Measurements from ENCODE around the gene INPP5F.
A peak's percentile ranks its signal among the peaks of the same experiment; 100 is the strongest.
"Not testable (repeated sequence)": the region's sequence is repeated elsewhere in the genome, so short reads cannot be mapped to it uniquely, and the experiment has no call there.

INPP5F gene

DNA sequence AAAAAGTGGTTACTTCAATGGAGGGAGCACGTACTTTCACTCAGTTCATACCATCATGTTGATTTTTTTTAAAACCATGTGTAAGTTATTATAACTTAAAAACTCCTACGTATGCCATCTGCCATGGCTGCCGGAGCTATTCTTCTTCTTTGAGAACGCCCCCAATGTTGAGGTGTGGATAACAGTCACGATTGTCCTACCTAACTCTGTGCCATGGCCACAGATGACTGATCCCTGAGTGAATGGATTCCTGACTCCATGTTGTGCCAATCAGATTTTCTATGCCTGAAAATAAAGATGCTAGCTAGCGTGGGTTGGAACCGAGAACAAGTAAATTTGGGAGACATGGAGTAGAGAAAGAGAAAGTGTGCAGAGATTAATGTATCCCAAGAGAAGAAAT, 141.5 kb downstream of the INPP5F start:
- DNase-seq (ENCODE audit: low read depth in 2 of 2): no peak

DNA sequence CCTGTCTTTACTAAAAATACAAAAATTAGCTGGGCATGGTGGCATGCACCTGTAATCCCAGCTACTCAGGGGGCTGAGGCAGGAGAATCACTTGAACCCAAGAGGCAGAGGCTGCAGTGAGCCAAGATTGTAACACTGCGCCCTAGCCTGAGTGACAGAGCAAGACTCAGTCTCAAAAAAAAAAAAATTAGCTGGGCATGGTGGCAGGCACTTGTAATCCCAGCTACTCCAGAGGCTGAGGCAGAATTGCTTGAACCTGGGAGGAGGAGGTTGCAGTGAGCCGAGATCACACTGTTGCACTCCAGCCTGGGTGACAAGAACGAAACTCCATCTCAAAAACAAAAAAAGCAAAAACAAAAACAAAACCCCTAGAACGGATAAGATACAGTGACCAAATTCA, 143.5 kb downstream of the INPP5F start:
- DNase-seq (ENCODE audit: low read depth in 2 of 2): not testable (repeated sequence)

DNA sequence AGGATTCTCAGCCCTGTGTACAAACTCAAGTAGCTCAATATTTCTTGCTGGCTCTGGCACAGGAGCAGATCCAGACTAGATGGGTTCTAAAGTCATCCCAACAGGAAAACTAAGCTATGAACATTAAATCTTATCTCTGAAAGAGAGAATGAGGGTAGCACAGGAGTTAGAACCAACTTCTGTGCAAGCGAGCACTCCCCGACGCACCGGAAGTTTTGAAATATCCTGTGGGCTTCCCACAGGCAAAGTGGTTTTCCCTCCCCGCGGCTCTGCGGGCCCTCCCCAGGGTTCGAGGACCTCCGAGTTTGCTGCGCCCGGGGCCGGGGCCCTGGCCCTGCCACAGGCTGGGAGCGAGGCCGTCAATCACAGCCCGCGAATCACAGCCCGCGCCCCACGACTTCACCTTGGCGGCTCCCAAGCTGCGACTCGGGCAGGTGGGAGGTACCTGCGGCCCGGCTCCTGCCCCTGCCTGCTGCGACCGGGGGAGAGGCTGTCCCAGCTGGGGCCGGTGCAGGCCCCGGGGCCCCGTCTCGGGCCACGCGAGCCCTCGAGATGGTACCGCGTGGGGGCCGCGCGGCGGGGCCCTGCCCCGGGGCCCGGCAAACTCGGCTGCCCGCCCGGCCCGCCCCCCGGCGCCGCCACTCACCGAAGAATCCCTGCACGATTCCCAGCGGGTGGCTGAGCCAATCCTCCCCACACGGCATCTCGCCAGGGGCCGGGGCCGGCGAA, 146.2 kb downstream of the INPP5F start:
- peak; percentile 38 to 44 for DNase-seq (ENCODE audit: low read depth in 2 of 2)

DNA sequence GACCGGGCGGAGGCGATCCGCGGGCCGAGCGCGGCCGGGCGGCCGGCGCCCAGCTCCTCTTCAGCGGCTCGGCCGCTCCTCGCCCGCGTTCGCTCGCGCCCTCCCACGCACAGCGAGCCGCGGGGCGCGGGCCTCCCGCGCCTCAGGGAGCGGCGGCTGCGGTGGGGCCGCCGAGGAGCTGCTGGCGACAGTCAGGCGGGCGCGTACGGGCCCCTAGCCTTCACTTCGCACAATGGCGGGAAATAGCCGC, 146.7 kb downstream of the INPP5F start, which contains the start of gene MCMBP:
MCMBP (minus strand) TSS at position 234 of the 250 bp plus-strand sequence. CDS start 259 bp downstream, outside the sequence.
- no peak for DNase-seq (ENCODE audit: low read depth in 2 of 2)

DNA sequence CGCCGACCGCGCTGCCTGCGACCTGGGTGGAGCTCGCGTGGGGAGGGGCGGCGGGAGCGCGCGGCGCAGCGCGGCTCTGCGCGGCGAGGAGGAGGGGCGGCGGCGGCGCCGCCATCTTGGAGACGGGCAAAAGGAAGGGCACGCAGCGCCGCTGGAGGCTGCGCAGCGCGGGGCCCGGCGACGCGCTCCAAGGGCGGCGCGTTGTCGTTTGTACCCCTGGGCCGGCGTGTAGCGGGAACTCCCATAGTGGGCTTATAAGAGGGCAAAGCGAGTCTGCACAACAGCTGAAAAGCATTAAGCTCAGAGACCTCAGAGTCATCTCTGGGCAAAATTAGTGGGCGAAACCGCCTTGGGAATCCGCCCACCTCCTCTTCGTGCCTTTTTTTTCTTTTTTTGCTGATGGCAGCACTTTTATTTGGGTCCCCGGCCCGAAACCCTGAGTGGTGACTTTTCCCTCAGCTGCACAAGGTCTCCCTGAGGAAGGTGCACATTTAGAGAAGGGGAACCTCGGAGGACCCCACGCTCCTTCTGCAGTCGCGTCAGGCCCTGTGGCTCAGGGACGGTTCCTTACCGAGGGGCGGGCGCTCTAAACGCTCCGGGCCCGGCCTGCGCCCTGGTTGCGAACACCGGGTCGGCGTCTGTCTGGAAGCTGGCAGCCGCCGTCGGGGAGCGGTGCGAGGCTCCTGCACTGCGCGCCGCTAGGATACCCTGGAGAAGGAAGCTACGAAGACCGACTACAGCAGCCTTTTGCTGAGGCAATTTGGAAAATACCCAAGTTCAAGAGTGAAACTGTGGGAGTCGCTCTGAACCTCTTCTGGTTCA, 147.2 kb downstream of the INPP5F start:
- peak; percentile 78 to 82 for DNase-seq (ENCODE audit: low read depth in 2 of 2)

DNA sequence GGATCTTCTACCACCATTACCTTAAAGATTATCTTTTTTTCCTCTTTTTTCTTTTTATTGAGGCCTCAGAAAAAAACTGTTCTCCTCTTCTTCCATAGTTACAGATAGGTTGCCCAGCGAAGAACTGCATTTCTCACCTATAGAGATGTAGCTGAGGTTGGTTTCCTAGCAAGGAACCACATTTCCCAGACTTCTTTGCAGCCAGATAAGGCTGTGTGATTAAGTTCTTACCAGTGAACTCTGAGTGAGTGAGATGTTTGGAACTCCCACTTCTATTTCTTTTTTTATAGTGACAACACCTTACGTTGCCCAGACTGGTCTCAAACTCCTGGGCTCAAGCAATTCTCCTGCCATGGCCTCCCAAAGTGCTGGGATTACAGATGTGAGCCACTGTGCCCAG, 152.7 kb downstream of the INPP5F start:
- no peak for DNase-seq (ENCODE audit: low read depth in 2 of 2)

Measured in stimulated activated CD4-positive, alpha-beta T cell treated with anti-CD3 and anti-CD28 coated beads, Interleukin-15, amount 100 ng/mL, for 48 hours (primary cell).